ENCODE results near the gene PCDHGB2.
"Not testable (repeated sequence)": the region's sequence is repeated elsewhere in the genome, so short reads cannot be mapped to it uniquely, and the experiment has no call there.

The PCDHGB2 gene

DNA sequence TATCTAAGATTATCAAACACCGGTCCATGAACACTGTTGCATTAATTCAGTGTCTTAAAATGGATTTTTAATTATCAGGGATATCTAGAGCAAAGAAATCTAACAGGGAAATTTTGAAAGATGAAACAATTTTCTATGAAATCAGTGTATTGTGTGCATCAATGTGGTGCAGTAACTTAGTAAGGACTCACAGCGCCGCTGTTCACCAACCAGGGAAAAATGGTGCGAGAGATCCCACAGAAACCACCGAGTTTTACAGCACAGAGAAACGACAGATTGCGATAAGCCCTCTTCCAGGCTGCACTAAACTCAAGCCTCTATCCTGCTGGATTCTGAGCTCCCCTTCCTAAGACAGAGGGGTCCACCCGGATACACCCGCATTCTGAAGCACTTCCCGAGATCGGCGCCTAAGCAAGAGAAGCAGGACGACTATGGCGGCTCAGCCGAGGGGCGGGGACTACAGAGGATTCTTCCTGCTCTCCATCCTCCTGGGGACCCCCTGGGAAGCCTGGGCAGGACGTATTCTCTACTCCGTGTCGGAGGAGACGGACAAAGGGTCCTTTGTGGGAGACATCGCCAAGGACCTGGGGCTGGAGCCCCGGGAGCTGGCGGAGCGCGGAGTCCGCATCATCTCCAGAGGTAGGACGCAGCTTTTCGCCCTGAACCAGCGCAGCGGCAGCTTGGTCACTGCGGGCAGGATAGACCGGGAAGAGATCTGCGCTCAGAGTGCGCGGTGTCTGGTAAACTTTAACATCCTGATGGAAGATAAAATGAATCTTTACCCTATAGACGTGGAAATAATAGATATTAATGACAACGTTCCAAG is 22.9 kb downstream of the PCDHGB2 start, which contains the start of gene PCDHGA7:
Gene PCDHGA7 (plus strand): TSS at position 274 of the 826 bp plus-strand sequence. CDS start 158 bp downstream, at position 432.
- in situ Hi-C loops (cut with HindIII; ENCODE audit: low pct_unique_long_range_greater_than_20kb, low sequenced_read_pairs), result no loop called here
- peak; percentile 82 to 88 for DNase-seq (ENCODE audit: low read depth in 1 of 2, low spot score in 1 of 2)
- no peak for TF ChIP-seq JUND (IDR thresholded peaks at IDR 0.05; ENCODE audit: low read depth)

- in situ Hi-C loops (cut with HindIII; ENCODE audit: low pct_unique_long_range_greater_than_20kb, low sequenced_read_pairs), result no loop called here
- DNase-seq (ENCODE audit: low read depth in 1 of 2, low spot score in 1 of 2), result no peak
- TF ChIP-seq JUND (IDR thresholded peaks at IDR 0.05; ENCODE audit: low read depth), result no peak
Measured at GRCh38 chr5:141383345-141383744, 23.6 kb downstream of the PCDHGB2 start.

DNA sequence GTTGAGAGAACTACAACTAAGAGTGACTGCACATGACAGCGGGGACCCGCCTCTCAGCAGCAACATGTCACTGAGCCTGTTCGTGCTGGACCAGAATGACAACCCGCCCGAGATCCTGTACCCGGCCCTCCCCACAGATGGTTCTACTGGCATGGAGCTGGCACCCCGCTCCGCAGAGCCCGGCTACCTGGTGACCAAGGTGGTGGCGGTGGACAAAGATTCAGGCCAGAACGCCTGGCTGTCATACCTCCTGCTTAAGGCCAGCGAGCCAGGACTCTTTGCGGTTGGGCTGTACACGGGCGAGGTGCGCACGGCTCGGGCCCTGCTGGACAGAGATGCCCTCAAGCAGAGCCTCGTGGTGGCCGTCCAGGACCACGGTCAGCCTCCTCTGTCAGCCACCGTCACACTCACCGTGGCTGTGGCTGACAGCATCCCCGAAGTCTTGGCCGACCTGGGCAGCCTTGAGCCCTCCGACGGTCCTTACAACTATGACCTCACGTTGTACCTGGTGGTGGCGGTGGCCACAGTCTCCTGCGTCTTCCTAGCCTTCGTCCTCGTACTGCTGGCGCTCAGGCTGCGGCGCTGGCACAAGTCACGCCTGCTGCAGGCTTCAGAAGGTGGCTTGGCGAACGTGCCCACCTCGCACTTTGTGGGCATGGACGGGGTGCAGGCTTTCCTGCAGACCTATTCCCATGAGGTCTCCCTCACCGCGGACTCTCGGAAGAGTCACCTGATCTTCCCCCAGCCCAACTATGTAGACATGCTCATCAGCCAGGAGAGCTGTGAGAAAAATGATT is 24.9 kb downstream of the PCDHGB2 start:
- in situ Hi-C loops (cut with HindIII; ENCODE audit: low pct_unique_long_range_greater_than_20kb, low sequenced_read_pairs), result no loop called here
- TF ChIP-seq JUND (IDR thresholded peaks at IDR 0.05; ENCODE audit: low read depth), result no peak
- DNase-seq (ENCODE audit: low read depth in 1 of 2, low spot score in 1 of 2), result no peak

GRCh38 chr5:141387557-141388311 is 27.9 kb downstream of the PCDHGB2 start, which contains the start of gene PCDHGB4:
Gene PCDHGB4 (plus strand): TSS chr5:141387698. CDS start chr5:141387885, 187 bp downstream.
- in situ Hi-C loops (cut with HindIII; ENCODE audit: low pct_unique_long_range_greater_than_20kb, low sequenced_read_pairs), result not testable (repeated sequence)
- peak in 1 of 2 experiments; percentile 63 for DNase-seq (ENCODE audit: low read depth in 1 of 2, low spot score in 1 of 2)

GRCh38 chr5:141388661-141389060 is 28.9 kb downstream of the PCDHGB2 start:
- in situ Hi-C loops (cut with HindIII; ENCODE audit: low pct_unique_long_range_greater_than_20kb, low sequenced_read_pairs), result no loop called here
- no peak for DNase-seq (ENCODE audit: low read depth in 1 of 2, low spot score in 1 of 2)
- TF ChIP-seq JUND (IDR thresholded peaks at IDR 0.05; ENCODE audit: low read depth), result no peak

DNA sequence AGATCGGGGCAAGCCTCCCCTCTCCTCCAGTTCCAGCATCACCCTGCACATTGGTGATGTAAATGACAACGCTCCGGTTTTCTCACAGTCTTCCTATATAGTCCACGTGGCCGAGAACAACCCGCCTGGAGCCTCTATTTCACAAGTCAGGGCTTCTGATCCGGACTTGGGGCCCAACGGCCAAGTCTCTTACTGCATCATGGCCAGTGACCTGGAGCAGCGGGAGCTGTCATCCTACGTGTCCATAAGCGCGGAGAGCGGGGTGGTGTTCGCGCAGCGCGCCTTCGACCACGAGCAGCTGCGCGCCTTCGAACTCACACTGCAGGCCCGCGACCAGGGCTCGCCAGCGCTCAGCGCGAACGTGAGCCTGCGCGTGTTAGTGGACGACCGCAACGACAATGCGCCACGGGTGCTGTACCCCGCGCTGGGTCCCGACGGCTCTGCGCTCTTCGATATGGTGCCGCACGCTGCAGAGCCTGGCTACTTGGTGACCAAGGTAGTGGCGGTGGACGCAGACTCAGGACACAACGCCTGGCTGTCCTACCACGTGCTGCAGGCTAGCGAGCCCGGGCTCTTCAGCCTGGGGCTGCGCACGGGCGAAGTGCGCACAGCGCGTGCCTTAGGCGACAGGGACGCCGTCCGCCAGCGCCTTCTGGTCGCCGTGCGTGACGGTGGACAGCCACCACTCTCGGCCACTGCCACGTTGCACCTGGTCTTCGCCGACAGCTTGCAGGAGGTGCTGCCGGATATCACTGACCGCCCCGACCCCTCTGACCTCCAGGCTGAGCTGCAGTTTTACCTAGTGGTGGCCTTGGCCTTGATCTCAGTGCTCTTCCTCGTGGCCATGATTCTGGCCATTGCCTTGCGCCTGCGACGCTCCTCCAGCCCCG is 29.6 kb downstream of the PCDHGB2 start:
- no peak for DNase-seq (ENCODE audit: low read depth in 1 of 2, low spot score in 1 of 2)
- no peak for TF ChIP-seq JUND (IDR thresholded peaks at IDR 0.05; ENCODE audit: low read depth)
- in situ Hi-C loops (cut with HindIII; ENCODE audit: low pct_unique_long_range_greater_than_20kb, low sequenced_read_pairs), result no loop called here

DNA sequence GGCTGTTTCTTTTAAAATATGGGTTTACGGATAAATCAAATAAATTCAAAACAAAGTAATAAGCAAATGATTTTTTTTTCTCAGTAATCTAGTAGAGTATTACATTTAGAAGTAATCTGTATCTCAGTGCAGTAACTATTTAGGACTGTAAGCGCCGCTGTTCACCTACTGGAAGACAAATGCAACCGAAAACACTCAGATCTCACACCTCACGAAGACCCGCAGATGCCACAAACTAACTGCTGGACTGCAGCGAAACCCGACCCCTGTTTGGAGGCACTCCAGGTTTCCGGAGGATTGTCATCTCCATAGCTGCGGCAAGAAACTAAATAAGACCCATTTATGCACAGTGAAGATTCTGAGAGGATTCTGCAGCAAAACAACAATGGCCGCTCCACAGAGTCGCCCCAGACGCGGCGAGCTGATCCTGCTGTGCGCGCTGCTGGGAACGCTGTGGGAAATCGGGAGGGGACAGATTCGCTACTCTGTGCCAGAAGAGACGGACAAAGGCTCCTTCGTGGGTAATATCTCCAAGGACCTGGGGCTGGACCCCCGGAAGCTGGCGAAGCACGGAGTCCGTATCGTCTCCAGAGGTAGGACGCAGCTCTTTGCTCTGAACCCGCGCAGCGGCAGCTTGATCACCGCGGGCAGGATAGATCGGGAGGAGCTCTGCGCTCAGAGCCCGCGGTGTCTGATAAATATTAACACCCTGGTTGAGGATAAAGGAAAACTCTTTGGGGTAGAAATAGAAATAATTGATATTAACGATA is 32.8 kb downstream of the PCDHGB2 start, which contains the start of gene PCDHGA8:
Gene PCDHGA8 (plus strand): TSS at position 205 of the 770 bp plus-strand sequence. CDS start 181 bp downstream, at position 386.
- in situ Hi-C loops (cut with HindIII; ENCODE audit: low pct_unique_long_range_greater_than_20kb, low sequenced_read_pairs), result no loop called here
- TF ChIP-seq JUND (IDR thresholded peaks at IDR 0.05; ENCODE audit: low read depth), result no peak
- no peak for DNase-seq (ENCODE audit: low read depth in 1 of 2, low spot score in 1 of 2)

DNA sequence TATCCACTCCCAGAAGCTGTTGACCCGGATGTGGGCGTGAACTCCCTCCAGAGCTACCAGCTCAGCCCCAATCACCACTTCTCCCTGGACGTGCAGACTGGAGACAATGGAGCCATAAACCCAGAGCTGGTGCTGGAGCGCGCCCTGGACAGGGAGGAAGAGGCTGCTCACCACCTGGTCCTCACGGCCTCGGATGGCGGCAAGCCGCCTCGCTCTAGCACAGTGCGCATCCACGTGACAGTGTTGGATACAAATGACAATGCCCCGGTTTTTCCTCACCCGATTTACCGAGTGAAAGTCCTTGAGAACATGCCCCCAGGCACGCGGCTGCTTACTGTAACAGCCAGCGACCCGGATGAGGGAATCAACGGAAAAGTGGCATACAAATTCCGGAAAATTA is 33.5 kb downstream of the PCDHGB2 start:
- DNase-seq (ENCODE audit: low read depth in 1 of 2, low spot score in 1 of 2), result no peak
- in situ Hi-C loops (cut with HindIII; ENCODE audit: low pct_unique_long_range_greater_than_20kb, low sequenced_read_pairs), result no loop called here
- TF ChIP-seq JUND (IDR thresholded peaks at IDR 0.05; ENCODE audit: low read depth), result no peak

- in situ Hi-C loops (cut with HindIII; ENCODE audit: low pct_unique_long_range_greater_than_20kb, low sequenced_read_pairs); DNase-seq (ENCODE audit: low read depth in 1 of 2, low spot score in 1 of 2): not testable (repeated sequence)
Measured at GRCh38 chr5:141394401-141395187, 34.8 kb downstream of the PCDHGB2 start.

- in situ Hi-C loops (cut with HindIII; ENCODE audit: low pct_unique_long_range_greater_than_20kb, low sequenced_read_pairs), result not testable (repeated sequence)
- peak; percentile 85 to 93 for DNase-seq (ENCODE audit: low read depth in 1 of 2, low spot score in 1 of 2)
Measured at GRCh38 chr5:141397756-141398551, 38.2 kb downstream of the PCDHGB2 start, which contains the start of gene PCDHGB5. Gene PCDHGB5 (plus strand): TSS chr5:141397947. CDS start chr5:141398128, 181 bp downstream.

Measured in T47D (cell line).